GM12878 (cell line): ENCODE data around the gene HERC6. TPM values are rescaled to one million over a fixed set of nuclear protein-coding genes. Genes with fewer than 3 reads are reported as not detected.

Source experiments
- ATF3 ChIP-seq: IDR thresholded peaks from 2 replicates; pipeline ENCODE4 v1.6.1; 2011; ENCODE audit warnings: low read depth, mild to moderate bottlenecking, low read length, moderate library complexity, borderline replicate concordance; ENCODE audit errors: extremely low read depth
- BACH1 ChIP-seq: fragments of 450-650 bp; IDR thresholded peaks from 2 replicates; pipeline ENCODE4 v1.6.1; 2017; ENCODE audit warnings: mild to moderate bottlenecking, borderline replicate concordance
- BMI1 ChIP-seq: fragments of 450-650 bp; IDR thresholded peaks from 2 replicates; pipeline ENCODE4 v1.6.1; 2016; ENCODE audit warnings: mild to moderate bottlenecking, moderate library complexity, borderline replicate concordance
- CBX3 ChIP-seq: fragments of 200-600 bp; sonication (generic); IDR thresholded peaks from 2 replicates; pipeline ENCODE4 v1.6.1; 2016; ENCODE audit warnings: low read depth, borderline replicate concordance
- CEBPB ChIP-seq, 2 experiments: fragments of 150-350 bp in 1 of 2; IDR thresholded peaks; 2 replicates each; pipeline ENCODE4 v1.6.1; 2012 to 2014; ENCODE audit warnings: low read depth in 2 of 2, low read length in 2 of 2, borderline replicate concordance in 1 of 2, inconsistent platforms in 1 of 2
- DPF2 ChIP-seq: fragments of 450-650 bp; IDR thresholded peaks from 2 replicates; pipeline ENCODE4 v1.6.1; 2017; ENCODE audit warnings: mild to moderate bottlenecking
- EGR1 ChIP-seq, 2 experiments: IDR thresholded peaks; 1 replicate in 1 of 2; 2 replicates in 1 of 2; pipeline ENCODE4 v1.6.1; 2011 to 2012; ENCODE audit warnings: low read depth in 2 of 2, low read length in 2 of 2, borderline replicate concordance in 1 of 2, mild to moderate bottlenecking in 1 of 2, moderate library complexity in 1 of 2
- HCFC1 ChIP-seq: fragments of 150-350 bp; IDR thresholded peaks from 2 replicates; pipeline ENCODE4 v1.6.1; 2014; ENCODE audit warnings: low read length
- IKZF1 ChIP-seq: fragments of 450-650 bp; conservative IDR thresholded peaks from 2 replicates; pipeline ENCODE4 v1.6.1; 2017; ENCODE audit warnings: antibody characterized with exemption, mild to moderate bottlenecking
- KLF5 ChIP-seq: fragments of 450-650 bp; IDR thresholded peaks from 2 replicates; pipeline ENCODE4 v1.6.1; 2014; ENCODE audit warnings: mild to moderate bottlenecking; ENCODE audit not compliant: partially characterized antibody
- MYB ChIP-seq: fragments of 150-350 bp; IDR thresholded peaks from 2 replicates; pipeline ENCODE4 v1.6.1; 2014; ENCODE audit warnings: mild to moderate bottlenecking, low read depth, low read length, borderline replicate concordance
- PML ChIP-seq: IDR thresholded peaks from 2 replicates; pipeline ENCODE4 v1.6.1; 2012; ENCODE audit warnings: low read length, inconsistent platforms
- POLR2AphosphoS5 ChIP-seq: IDR thresholded peaks from 2 replicates; pipeline ENCODE4 v1.6.1; 2011; ENCODE audit warnings: mild to moderate bottlenecking, low read length, inconsistent platforms
- PRDM15 ChIP-seq: fragments of 450-650 bp; formaldehyde crosslinking; IDR thresholded peaks from 2 replicates; pipeline ENCODE4 v1.4.0; 2020; ENCODE audit warnings: mild to moderate bottlenecking, moderate library complexity
- RB1 ChIP-seq: fragments of 450-650 bp; formaldehyde crosslinking; IDR thresholded peaks from 2 replicates; pipeline ENCODE4 v1.6.1; 2017; ENCODE audit warnings: mild to moderate bottlenecking, borderline replicate concordance
- RFX5 ChIP-seq: IDR thresholded peaks from 2 replicates; pipeline ENCODE4 v1.6.1; 2011; ENCODE audit warnings: low read depth, low read length, improper control_type of control experiment
- RUNX3 ChIP-seq: IDR thresholded peaks from 2 replicates; pipeline ENCODE4 v1.6.1; 2012; ENCODE audit warnings: low read length, inconsistent platforms
- SP1 ChIP-seq: IDR thresholded peaks from one replicate; pipeline ENCODE4 v1.6.1; 2011; ENCODE audit warnings: low read depth, low read length
- SPI1 ChIP-seq: IDR thresholded peaks from 2 replicates; pipeline ENCODE4 v1.6.1; 2011; ENCODE audit warnings: low read depth, mild to moderate bottlenecking, low read length, moderate library complexity, borderline replicate concordance; ENCODE audit not compliant: insufficient read depth
- ZBTB11 ChIP-seq: fragments of 450-650 bp; formaldehyde crosslinking; IDR thresholded peaks from 2 replicates; pipeline ENCODE4 v1.5.0; 2022; ENCODE audit warnings: mild to moderate bottlenecking, missing genetic modification characterization
- ZBTB4 ChIP-seq: fragments of 450-650 bp; formaldehyde crosslinking; IDR thresholded peaks from 2 replicates; pipeline ENCODE4 v1.4.0; 2022; ENCODE audit warnings: mild to moderate bottlenecking, moderate library complexity
- polyA plus RNA-seq, 11 experiments: library from polyadenylated mRNA; depleted of rRNA in 4 of 11; unstranded in 6 of 11; stranded (reverse) in 5 of 11; fragments of >200 nt; fragmentation: Nextera tagmentation in 4 of 11; fragmentation: Illumina TruSeq in 1 of 11; extraction: Ambion mirVana in 4 of 11; extraction: Trizol in 1 of 11; gene quantifications; 1 replicate in 1 of 11; 2 replicates in 10 of 11; pipeline versions ENCODE4 v1.2.1 to v1.2.3, GENCODE V29; 2011 to 2016; ENCODE audit warnings: inconsistent platforms in 2 of 11, missing spikeins in 2 of 11, low read depth in 1 of 11
- total RNA-seq, 4 experiments: library from RNA; depleted of rRNA in 3 of 4; stranded (reverse); fragments of >200 nt in 3 of 4; fragmentation: Illumina TruSeq in 1 of 4; extraction: Trizol in 1 of 4; gene quantifications; 2 replicates each; pipeline versions ENCODE4 v1.2.1 to v1.2.3, GENCODE V29; 2013 to 2021

The HERC6 gene
- total and polyA plus RNA-seq, 10 of the 15 experiments (the other 5 are each of a cell fraction or from before 2014, with no cell fraction given), result 1.7 to 26.4 (median 5.9) TPM

- no peak for TF ChIP-seq ZBTB4
- no peak for TF ChIP-seq RFX5
- TF ChIP-seq RUNX3, result peak; percentile 7; the same call in 1 of the 2 replicates
- no peak for TF ChIP-seq CBX3
- TF ChIP-seq BACH1, result no peak
- peak; percentile 53 for TF ChIP-seq IKZF1
- no peak for TF ChIP-seq ATF3
- no peak for TF ChIP-seq EGR1 (IDR thresholded peaks at IDR 0.05; ENCODE audit: borderline replicate concordance in 1 of 2, low read depth in 2 of 2, low read length in 2 of 2)
- TF ChIP-seq PRDM15 (CRISPR knock-in tag), result no peak
- no peak for TF ChIP-seq RB1
- TF ChIP-seq ZBTB11 (CRISPR knock-in tag), result no peak
- no peak for TF ChIP-seq KLF5
- TF ChIP-seq DPF2, result no peak
- TF ChIP-seq HCFC1, result no peak
- peak; percentile 75 for TF ChIP-seq SPI1
- TF ChIP-seq PML, result no peak
- TF ChIP-seq BMI1, result no peak
- no peak for TF ChIP-seq CEBPB (IDR thresholded peaks at IDR 0.05; ENCODE audit: borderline replicate concordance in 1 of 2, low read depth in 2 of 2, low read length in 2 of 2)
- TF ChIP-seq MYB, result no peak
- TF ChIP-seq SP1, result no peak
- TF ChIP-seq POLR2AphosphoS5, result no peak
Observed at GRCh38 chr4:88411491-88412096, 32.9 kb downstream of the HERC6 start (continued).
